Endothelial cell of umbilical vein (primary cell): ENCODE measurements around the gene ANKMY1. TPM values are rescaled to one million over a fixed set of nuclear protein-coding genes. Genes with fewer than 3 reads are reported as not detected.
"Not testable (repeated sequence)": the region's sequence is repeated elsewhere in the genome, so short reads cannot be mapped to it uniquely, and the experiment has no call there.

ENCODE experiments used
- BruUV-seq: library from RNA; stranded (reverse); fragments of 400-500 nt; replicated peaks from 2 replicates; lab custom pipeline; 2021; lab: Mats Ljungman, UMichigan
- CTCF ChIA-PET: fragments of 300-600, 350-600 bp; sonication (Branson Sonifier 250); formaldehyde crosslinking; loops from one replicate; lab custom pipeline; 2021; ENCODE audit warnings: antibody characterized with exemption, inconsistent platforms; lab: Charles Lee
- POLR2A ChIA-PET: fragments of 300-600, 350-600 bp; sonication (Branson Sonifier 250); formaldehyde crosslinking; loops from one replicate; lab custom pipeline; 2021; ENCODE audit warnings: antibody characterized with exemption, inconsistent platforms; lab: Charles Lee
- DNase-seq: peaks from one replicate; pipeline ENCODE4 v3.0.0-alpha.2; 2011; ENCODE audit warnings: low read depth, low spot score
- FAIRE-seq: peaks from 2 replicates; lab custom pipeline; 2011; peaks lifted over from hg19 to GRCh38; lab: Jason Lieb, UNC
- H2AFZ ChIP-seq: 2 replicates; pipeline ENCODE4 v1.6.0; 2012; ENCODE audit warnings: low read depth, low read length, control low read depth, inconsistent platforms
- H3K27ac ChIP-seq: 2 replicates; pipeline ENCODE4 v1.5.1; 2011; ENCODE audit warnings: low read depth, mild to moderate bottlenecking, control low read depth, low read length, moderate library complexity; ENCODE audit not compliant: insufficient read depth
- H3K27me3 ChIP-seq, 2 experiments: 2 replicates each; pipeline versions ENCODE4 v1.6.0 to v1.6.1; 2011; ENCODE audit warnings: low read length in 2 of 2, mixed read lengths in 1 of 2; ENCODE audit not compliant: control insufficient read depth in 2 of 2, insufficient read depth in 2 of 2
- H3K36me3 ChIP-seq, 2 experiments: 2 replicates in 1 of 2; 3 replicates in 1 of 2; pipeline ENCODE4 v1.5.1; 2011; ENCODE audit warnings: low read length in 2 of 2, mild to moderate bottlenecking in 1 of 2, moderate library complexity in 1 of 2; ENCODE audit not compliant: control insufficient read depth in 2 of 2, insufficient read depth in 2 of 2; ENCODE audit errors: extremely low read depth in 1 of 2
- H3K4me1 ChIP-seq: 3 replicates; pipeline ENCODE4 v1.5.1; 2011; ENCODE audit warnings: mild to moderate bottlenecking, low read length; ENCODE audit not compliant: control insufficient read depth, insufficient read depth; ENCODE audit errors: extremely low read depth
- H3K4me2 ChIP-seq: 2 replicates; pipeline ENCODE4 v1.6.1; 2011; ENCODE audit warnings: low read length, control low read depth, mixed read lengths; ENCODE audit not compliant: insufficient read depth
- H3K4me3 ChIP-seq, 3 experiments: fragments of 200-600 bp in 1 of 3; sonication (generic), shearing (Covaris generic) in 1 of 3; replicated peaks in 1 of 3; 2 replicates each; pipeline ENCODE4 v1.5.1; 2011 to 2016; ENCODE audit warnings: control low read depth in 3 of 3, low read length in 3 of 3, mild to moderate bottlenecking in 2 of 3, inconsistent platforms in 1 of 3, low read depth in 1 of 3, moderate library complexity in 1 of 3; ENCODE audit not compliant: insufficient read depth in 1 of 3
- H3K79me2 ChIP-seq: 2 replicates; pipeline ENCODE4 v1.6.0; 2012; ENCODE audit warnings: low read length, inconsistent platforms; ENCODE audit not compliant: control insufficient read depth, insufficient read depth
- H3K9ac ChIP-seq: replicated peaks from 2 replicates; pipeline ENCODE3; 2011; ENCODE audit warnings: low read length, control low read depth; ENCODE audit not compliant: insufficient read depth; ENCODE audit errors: extremely low read depth
- H3K9me1 ChIP-seq: replicated peaks from 3 replicates; pipeline ENCODE4 v1.6.0; 2011; ENCODE audit warnings: mild to moderate bottlenecking, low read length; ENCODE audit not compliant: control insufficient read depth, insufficient read depth; ENCODE audit errors: extremely low read depth
- H3K9me3 ChIP-seq: replicated peaks from 2 replicates; pipeline ENCODE4 v1.5.1; 2012; ENCODE audit warnings: low read length, inconsistent platforms; ENCODE audit not compliant: control insufficient read depth, insufficient read depth
- H4K20me1 ChIP-seq: replicated peaks from 2 replicates; pipeline ENCODE3; 2011; ENCODE audit warnings: mild to moderate bottlenecking, low read length; ENCODE audit not compliant: control insufficient read depth, insufficient read depth; ENCODE audit errors: extremely low read depth
- CTCF ChIP-seq, 2 donors: IDR thresholded peaks; 1 replicate in 1 of 2; 2 replicates in 1 of 2; pipeline ENCODE4 v1.5.1; 2011; ENCODE audit warnings: low read length in 2 of 2, mild to moderate bottlenecking in 2 of 2, moderate library complexity in 2 of 2, control low read depth in 1 of 2, inconsistent platforms in 1 of 2, low read depth in 1 of 2; ENCODE audit not compliant: insufficient read depth in 1 of 2; ENCODE audit errors: extremely low read depth in 1 of 2
- GATA2 ChIP-seq: IDR thresholded peaks from 2 replicates; pipeline ENCODE4 v1.7.0; 2011; ENCODE audit warnings: low read depth, mild to moderate bottlenecking, moderate library complexity, mixed read lengths, low read length; ENCODE audit not compliant: insufficient read length, insufficient read depth
- JUN ChIP-seq: IDR thresholded peaks from 2 replicates; pipeline ENCODE4 v1.6.1; 2011; ENCODE audit warnings: borderline replicate concordance, low read depth; ENCODE audit not compliant: insufficient read length, insufficient read depth
- MAX ChIP-seq: IDR thresholded peaks from 2 replicates; pipeline ENCODE4 v1.6.1; 2011; ENCODE audit not compliant: insufficient read depth, insufficient read length
- MYC ChIP-seq: IDR thresholded peaks from one replicate; pipeline ENCODE4 v1.6.1; 2011; ENCODE audit warnings: mild to moderate bottlenecking, low read depth, low read length
- POLR2AphosphoS5 ChIP-seq: IDR thresholded peaks from 2 replicates; pipeline ENCODE4 v1.6.1; 2012; ENCODE audit warnings: low read depth, mild to moderate bottlenecking, control low read depth, low read length, moderate library complexity; ENCODE audit not compliant: insufficient read depth
- dilution Hi-C: fragments of 300-500 bp; cut with MboI; formaldehyde crosslinking; loops from one replicate; pipeline ENCODE4 v1.15.0; 2019; ENCODE audit warnings: low sequenced_read_pairs; ENCODE audit not compliant: extremely low pct_ligation_motif_present
- intact Hi-C: fragments of 100-400 bp; cut with micrococcal nuclease; formaldehyde crosslinking; loops from one replicate; pipeline ENCODE4 v1.10.0; 2022
- polyA plus RNA-seq, 4 experiments: library from polyadenylated mRNA; depleted of rRNA in 3 of 4; stranded (reverse) in 3 of 4; unstranded in 1 of 4; fragments of >200 nt; gene quantifications; 2 replicates each; pipeline versions ENCODE4 v1.2.1 to v1.2.3, GENCODE V29; 2011 to 2012; ENCODE audit warnings: missing spikeins in 1 of 4
- total RNA-seq: library from RNA; stranded (reverse); gene quantifications from 2 replicates; pipeline ENCODE4 v1.2.3, GENCODE V29; 2021

The ANKMY1 gene
- total and polyA plus RNA-seq, 2 donors (not counting 3 experiments of a cell fraction or from before 2014, with no cell fraction given) = 9.0 to 16.0 TPM

GRCh38 chr2:240494942-240495341 is 62.8 kb downstream of the ANKMY1 start:
- DNase-seq = peak; percentile 11
- POLR2A ChIA-PET, H3K9me1 ChIP-seq, H4K20me1 ChIP-seq, H3K4me3 ChIP-seq, H3K79me2 ChIP-seq, FAIRE-seq, H3K4me2 ChIP-seq, H3K36me3 ChIP-seq, H3K27ac ChIP-seq, H3K4me1 ChIP-seq, H3K27me3 ChIP-seq, intact Hi-C loops, H3K9me3 ChIP-seq, BruUV-seq, dilution Hi-C loops, H2AFZ ChIP-seq, H3K9ac ChIP-seq: not testable (repeated sequence)
- peak; percentile 21 to 26 for TF ChIP-seq CTCF (IDR thresholded peaks at IDR 0.05; ENCODE audit: extremely low read depth in 1 of 2, insufficient read depth in 1 of 2, low read depth in 1 of 2, low read length in 2 of 2)
- CTCF ChIA-PET = interaction anchor here (1.7 kb wide), 2 partner anchors 19 to 345 kb away, joined by 6 to 10 read pairs; no protein-coding TSS in a partner anchor

GRCh38 chr2:240494194-240494793 is 63.5 kb downstream of the ANKMY1 start:
- no TSS peak for BruUV-seq
- TF ChIP-seq POLR2AphosphoS5 (no peak), JUN (no peak), MAX (no peak), CTCF (IDR thresholded peaks at IDR 0.05; ENCODE audit: extremely low read depth in 1 of 2, insufficient read depth in 1 of 2, low read depth in 1 of 2, low read length in 2 of 2) (no peak), GATA2 (no peak), MYC (no peak)
- ChIA-PET POLR2A (no interaction called here), CTCF (interaction anchor here (1.7 kb wide), 2 partner anchors 20 to 346 kb away, joined by 6 to 10 read pairs; no protein-coding TSS in a partner anchor)
- intact Hi-C loops = no loop called here
- Histone ChIP-seq H3K36me3 (no peaks in the 10 kb centered on the region), H3K27ac (no peak overlapping the region), H2AFZ (no peak overlapping the region), H3K27me3 (no peaks in the 10 kb centered on the region), H3K4me2 (no peak overlapping the region), H3K79me2 (no peaks in the 10 kb centered on the region), H4K20me1 (no peaks in the 10 kb centered on the region), H3K9ac (no peak overlapping the region), H3K4me3 (no peak overlapping the region), H3K4me1 (no peaks in the 10 kb centered on the region), H3K9me3 (no peaks in the 10 kb centered on the region), H3K9me1 (no peaks in the 10 kb centered on the region)
- no peak for DNase-seq
- no peak for FAIRE-seq
- dilution Hi-C loops = no loop called here
